Activated naive CD4-positive, alpha-beta T cell treated with anti-CD3 and anti-CD28 coated beads, Interleukin-2, amount 10 ng/mL, durations not matched to agents 7 days and 5 days (primary cell): Measurements from ENCODE around the gene TRIM64C.
"Not testable (repeated sequence)": the region's sequence is repeated elsewhere in the genome, so short reads cannot be mapped to it uniquely, and the experiment has no call there.

ENCODE experiments used
- CTCF ChIA-PET: fragments of 350-600 bp; sonication (Branson Sonifier 250); formaldehyde crosslinking; loops from one replicate; lab custom pipeline; 2021; ENCODE audit warnings: antibody characterized with exemption; lab: Charles Lee
- DNase-seq: peaks from one replicate; pipeline ENCODE4 v3.0.0-alpha.2; 2020
- H3K27ac Mint-ChIP-seq: one replicate; pipeline ENCODE4 v1.8.0; 2021; ENCODE audit warnings: mild to moderate bottlenecking, moderate library complexity, mixed read lengths
- H3K27me3 Mint-ChIP-seq: one replicate; pipeline ENCODE4 v1.8.0; 2021; ENCODE audit warnings: mild to moderate bottlenecking, mixed read lengths
- H3K36me3 Mint-ChIP-seq: one replicate; pipeline ENCODE4 v1.8.0; 2021; ENCODE audit warnings: mixed read lengths
- H3K4me1 Mint-ChIP-seq: one replicate; pipeline ENCODE4 v1.8.0; 2021; ENCODE audit warnings: mixed read lengths
- H3K4me3 Mint-ChIP-seq: one replicate; pipeline ENCODE4 v1.8.0; 2021; ENCODE audit warnings: mild to moderate bottlenecking, moderate library complexity, mixed read lengths
- H3K9me3 Mint-ChIP-seq: one replicate; pipeline ENCODE4 v1.8.0; 2021; ENCODE audit warnings: mixed read lengths

Gene TRIM64C, protein sequence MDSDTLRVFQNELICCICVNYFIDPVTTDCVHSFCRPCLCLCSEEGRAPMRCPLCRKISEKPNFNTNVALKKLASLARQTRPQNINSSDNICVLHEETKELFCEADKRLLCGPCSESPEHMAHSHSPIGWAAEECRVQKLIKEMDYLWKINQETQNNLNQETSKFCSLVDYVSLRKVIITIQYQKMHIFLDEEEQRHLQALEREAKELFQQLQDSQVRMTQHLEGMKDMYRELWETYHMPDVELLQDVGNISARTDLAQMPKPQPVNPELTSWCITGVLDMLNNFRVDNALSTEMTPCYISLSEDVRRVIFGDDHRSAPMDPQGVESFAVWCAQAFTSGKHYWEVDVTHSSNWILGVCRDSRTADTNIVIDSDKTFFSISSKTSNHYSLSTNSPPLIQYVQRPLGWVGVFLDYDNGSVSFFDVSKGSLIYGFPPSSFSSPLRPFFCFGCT

DNA sequence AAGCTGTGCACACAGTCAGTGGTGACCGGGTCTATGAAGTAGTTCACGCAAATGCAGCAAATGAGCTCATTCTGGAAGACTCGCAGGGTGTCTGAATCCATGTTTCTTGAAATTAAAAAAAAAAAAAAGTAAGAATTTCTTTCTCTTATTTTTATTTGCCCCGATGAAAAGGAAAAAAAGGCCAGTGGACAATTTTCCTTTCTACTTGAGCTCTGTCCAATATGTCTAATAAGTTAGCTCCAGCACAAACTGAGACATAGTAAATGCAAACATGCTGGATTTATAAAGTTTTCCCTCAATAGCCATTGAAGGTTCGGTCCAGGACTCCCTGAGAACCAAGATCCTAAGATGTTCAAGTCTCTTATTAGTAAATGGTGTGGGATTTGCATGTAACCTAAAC, at the start of gene TRIM64C:
Gene TRIM64C, minus strand, starts transcription at position 101 of the 400 bp plus-strand sequence. Its CDS starts 0 bp downstream, at position 101.
- H3K27ac Mint-ChIP-seq, H3K9me3 Mint-ChIP-seq, H3K27me3 Mint-ChIP-seq, H3K36me3 Mint-ChIP-seq, H3K4me3 Mint-ChIP-seq, CTCF ChIA-PET, DNase-seq, H3K4me1 Mint-ChIP-seq: not testable (repeated sequence)

DNA sequence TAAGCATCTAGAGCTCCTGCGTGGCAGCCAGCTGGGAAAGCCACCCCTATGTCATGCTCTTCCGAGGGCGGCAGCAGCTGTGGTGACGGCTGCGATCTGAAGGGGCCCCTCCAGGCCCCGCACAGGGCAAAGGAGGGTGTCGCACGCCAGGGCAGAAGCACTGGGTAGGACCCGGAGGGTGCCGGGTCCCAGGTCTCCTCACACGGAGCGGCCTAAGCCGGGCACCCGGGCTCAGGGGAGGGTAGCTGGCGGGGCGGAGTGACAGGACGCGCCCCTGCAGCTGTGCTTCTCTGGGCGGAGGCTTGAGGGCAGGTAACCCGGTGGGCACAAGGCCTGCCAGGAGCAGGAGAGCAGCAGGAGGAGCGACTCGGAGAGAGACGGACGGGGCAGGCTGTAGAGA, 43.4 kb upstream of the TRIM64C start:
- H3K27ac Mint-ChIP-seq, H3K9me3 Mint-ChIP-seq, H3K27me3 Mint-ChIP-seq: not testable (repeated sequence)

DNA sequence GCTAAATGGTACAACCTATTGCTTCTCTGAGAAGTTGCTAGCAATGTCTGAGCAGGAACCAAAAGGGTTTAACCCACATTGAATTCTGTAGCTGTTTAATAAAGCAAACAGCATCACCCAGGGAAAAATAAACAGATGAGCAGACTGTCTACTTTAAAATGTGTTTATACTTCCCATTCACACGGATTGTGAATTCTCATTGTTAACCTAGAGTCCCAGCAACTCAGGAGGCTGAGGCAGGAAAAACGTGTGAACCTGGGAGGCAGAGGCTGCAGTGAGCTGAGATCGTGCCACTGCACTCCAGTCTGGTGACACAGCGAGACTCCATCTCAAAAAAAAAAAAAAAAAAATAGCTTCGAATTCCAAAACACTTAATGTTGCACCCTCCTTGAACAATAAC, 11.0 kb upstream of the TRIM64C start:
- CTCF ChIA-PET, H3K9me3 Mint-ChIP-seq, DNase-seq, H3K4me3 Mint-ChIP-seq, H3K4me1 Mint-ChIP-seq, H3K27me3 Mint-ChIP-seq, H3K27ac Mint-ChIP-seq, H3K36me3 Mint-ChIP-seq: not testable (repeated sequence)

More for the DNA sequence above, 43.4 kb upstream of the TRIM64C start:
- H3K4me3 Mint-ChIP-seq, H3K4me1 Mint-ChIP-seq, DNase-seq, H3K36me3 Mint-ChIP-seq, CTCF ChIA-PET: not testable (repeated sequence)

DNA sequence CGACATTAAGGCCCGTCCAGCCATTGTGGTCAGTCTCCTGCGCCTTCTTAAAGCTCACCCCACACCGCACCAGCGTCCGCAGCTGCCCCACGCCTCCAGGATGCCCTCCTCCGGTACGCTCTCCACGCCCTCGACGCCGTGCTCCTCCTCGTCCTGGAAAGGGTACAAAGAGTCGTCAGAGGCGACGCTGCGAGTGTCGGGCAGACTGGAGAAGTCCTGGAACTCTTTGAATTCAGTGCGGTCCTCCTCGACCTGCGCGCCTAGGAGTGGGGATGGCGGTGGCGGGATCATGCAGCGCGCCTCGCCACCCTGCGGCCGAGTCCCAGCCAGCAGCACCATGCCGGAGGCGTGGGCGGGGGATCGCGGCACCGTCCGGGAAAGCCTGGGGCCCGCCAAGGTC, 9.1 kb downstream of the TRIM64C start:
- H3K36me3 Mint-ChIP-seq, H3K27ac Mint-ChIP-seq, CTCF ChIA-PET, H3K4me3 Mint-ChIP-seq, DNase-seq, H3K27me3 Mint-ChIP-seq, H3K4me1 Mint-ChIP-seq: not testable (repeated sequence)
- H3K9me3 Mint-ChIP-seq, result peaks cover 10% of the 10 kb centered on the region

DNA sequence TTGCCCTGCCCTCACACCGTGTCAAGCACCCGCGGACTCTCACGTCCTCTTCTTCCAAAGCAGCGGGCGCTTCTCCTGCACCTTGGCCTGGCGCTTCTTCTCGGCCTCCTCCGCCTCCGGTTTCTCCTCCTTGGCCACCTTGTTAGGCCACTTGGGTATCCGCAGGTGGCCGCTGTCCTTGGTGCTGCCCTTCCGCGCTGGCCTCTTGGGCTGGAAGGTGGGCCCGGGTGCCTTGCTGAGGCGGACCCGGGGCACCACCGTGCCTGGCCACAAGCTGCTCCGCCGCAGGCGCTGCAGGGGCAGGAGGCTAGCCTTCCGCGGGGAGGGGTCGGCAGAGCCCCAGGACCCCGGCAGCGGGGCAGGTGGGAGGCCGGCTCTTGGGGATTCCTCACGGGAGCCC, 10.7 kb downstream of the TRIM64C start:
- peaks cover 10% of the 10 kb centered on the region for H3K9me3 Mint-ChIP-seq
- H3K4me3 Mint-ChIP-seq, DNase-seq, H3K27ac Mint-ChIP-seq, CTCF ChIA-PET, H3K27me3 Mint-ChIP-seq, H3K36me3 Mint-ChIP-seq, H3K4me1 Mint-ChIP-seq: not testable (repeated sequence)

DNA sequence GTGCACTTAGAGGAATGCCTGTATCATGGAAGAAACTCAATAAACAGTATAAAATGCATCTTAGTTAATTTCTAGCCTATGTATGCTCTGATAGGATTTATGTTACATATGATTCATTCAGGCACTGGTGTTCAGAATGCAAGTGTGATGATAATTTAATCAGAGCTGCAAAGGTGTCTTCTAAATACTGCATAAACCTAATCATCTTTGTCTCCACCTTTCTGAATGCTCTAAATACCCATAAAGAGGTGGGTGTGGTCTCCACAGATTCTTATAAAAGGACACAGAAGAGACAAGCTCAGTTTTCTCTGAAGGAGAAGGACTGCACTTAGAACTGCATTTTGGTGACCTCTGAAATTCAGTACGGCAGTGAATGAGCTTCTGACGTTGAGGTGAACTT, 30.4 kb downstream of the TRIM64C start, which contains the start of gene TRIM49B:
Gene TRIM49B, plus strand, starts transcription at position 301 of the 400 bp plus-strand sequence. CDS start 2,777 bp downstream, outside the sequence.
- DNase-seq, H3K36me3 Mint-ChIP-seq, CTCF ChIA-PET, H3K4me1 Mint-ChIP-seq, H3K4me3 Mint-ChIP-seq, H3K27ac Mint-ChIP-seq, H3K27me3 Mint-ChIP-seq, H3K9me3 Mint-ChIP-seq: not testable (repeated sequence)
